ENCODE results near the gene GABRG2.

The GABRG2 gene

DNA sequence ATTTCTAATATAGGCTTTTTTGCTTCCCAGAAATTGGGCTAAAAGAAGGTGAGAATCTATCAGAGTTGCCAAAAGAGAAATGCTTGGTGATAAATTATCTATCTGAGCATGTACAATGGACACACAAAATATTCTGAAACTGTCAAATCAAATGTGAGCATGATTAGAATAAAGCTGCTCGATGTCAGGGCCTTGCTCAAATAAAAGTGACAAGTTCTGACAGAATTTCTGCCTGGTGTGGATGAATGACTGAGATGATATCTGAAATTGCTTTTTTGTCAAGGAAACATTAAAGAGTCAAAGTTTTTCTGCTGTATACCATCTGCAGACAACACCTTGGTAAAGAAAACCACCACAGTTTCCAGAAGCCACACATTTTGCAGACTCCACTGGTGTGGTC is 128.8 kb downstream of the GABRG2 start:
- no peak for DNase-seq (ENCODE audit: extremely low spot score)
- TF ChIP-seq L3MBTL2 (conservative IDR thresholded peaks at IDR 0.05), result no peak
- TF ChIP-seq FOXK2 (IDR thresholded peaks at IDR 0.05), result no peak
- no peak for TF ChIP-seq TARDBP (IDR thresholded peaks at IDR 0.05)
- no peak for TF ChIP-seq HDGF (IDR thresholded peaks at IDR 0.05; ENCODE audit: borderline replicate concordance)
- no peak for TF ChIP-seq ZNF384 (IDR thresholded peaks at IDR 0.05)
- no peak for TF ChIP-seq FOXM1 (IDR thresholded peaks at IDR 0.05; ENCODE audit: borderline replicate concordance)
- no peak for TF ChIP-seq LEF1 (IDR thresholded peaks at IDR 0.05; ENCODE audit: borderline replicate concordance)
- TF ChIP-seq CTBP1 (IDR thresholded peaks at IDR 0.05; ENCODE audit: borderline replicate concordance), result no peak
- no peak for TF ChIP-seq NFRKB (IDR thresholded peaks at IDR 0.05)
- ChIA-PET POLR2A (no interaction called here), CTCF (interaction anchor here (0.7 kb wide), 1 partner anchor 1212 kb away, joined by 5 read pairs; no protein-coding TSS in a partner anchor)

DNA sequence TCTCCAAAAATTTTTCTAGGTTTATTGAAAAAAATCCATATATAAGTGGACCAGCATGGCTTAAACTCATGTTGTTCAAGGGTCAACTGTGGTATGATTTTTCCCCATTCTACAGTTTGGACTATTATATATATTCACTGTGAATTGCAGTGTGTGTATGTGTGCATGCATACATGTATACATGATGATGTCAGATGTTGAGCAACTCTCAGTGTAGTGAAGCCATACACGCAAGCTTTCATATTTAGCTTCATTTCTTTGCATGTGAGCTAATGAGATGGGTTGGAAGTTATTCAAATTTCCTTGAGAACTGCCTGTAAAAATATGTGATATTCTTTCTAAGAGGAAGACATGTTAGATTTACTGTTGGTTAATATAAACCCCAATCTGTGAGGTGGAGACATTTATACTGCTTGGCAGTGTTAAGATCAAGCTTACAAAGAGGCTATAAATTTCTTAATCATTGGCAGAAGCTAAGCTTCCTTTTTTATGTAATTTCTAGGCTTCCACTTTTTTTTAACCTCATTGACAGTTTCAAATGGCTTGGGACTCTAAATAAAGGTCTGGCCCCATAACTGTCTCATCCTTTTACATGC is 134.8 kb downstream of the GABRG2 start:
- ChIA-PET POLR2A (no interaction called here), CTCF (no interaction called here)
- no peak for DNase-seq (ENCODE audit: extremely low spot score)
- TF ChIP-seq ELF4 (IDR thresholded peaks at IDR 0.05) (no peak), L3MBTL2 (conservative IDR thresholded peaks at IDR 0.05) (no peak), SUZ12 (IDR thresholded peaks at IDR 0.05) (no peak), FOXA1 (IDR thresholded peaks at IDR 0.05) (no peak), NFRKB (IDR thresholded peaks at IDR 0.05) (no peak), ZNF384 (IDR thresholded peaks at IDR 0.05) (no peak), SP1 (IDR thresholded peaks at IDR 0.05) (no peak), HDGF (IDR thresholded peaks at IDR 0.05; ENCODE audit: borderline replicate concordance) (no peak), BHLHE40 (IDR thresholded peaks at IDR 0.05; ENCODE audit: borderline replicate concordance) (no peak), CTBP1 (IDR thresholded peaks at IDR 0.05; ENCODE audit: borderline replicate concordance) (no peak), ARNT (IDR thresholded peaks at IDR 0.05) (no peak), LEF1 (IDR thresholded peaks at IDR 0.05; ENCODE audit: borderline replicate concordance) (no peak), FOXM1 (IDR thresholded peaks at IDR 0.05; ENCODE audit: borderline replicate concordance) (no peak), FOXK2 (IDR thresholded peaks at IDR 0.05) (no peak), TARDBP (IDR thresholded peaks at IDR 0.05) (no peak)
- TF ChIP-seq, protein P1, sequence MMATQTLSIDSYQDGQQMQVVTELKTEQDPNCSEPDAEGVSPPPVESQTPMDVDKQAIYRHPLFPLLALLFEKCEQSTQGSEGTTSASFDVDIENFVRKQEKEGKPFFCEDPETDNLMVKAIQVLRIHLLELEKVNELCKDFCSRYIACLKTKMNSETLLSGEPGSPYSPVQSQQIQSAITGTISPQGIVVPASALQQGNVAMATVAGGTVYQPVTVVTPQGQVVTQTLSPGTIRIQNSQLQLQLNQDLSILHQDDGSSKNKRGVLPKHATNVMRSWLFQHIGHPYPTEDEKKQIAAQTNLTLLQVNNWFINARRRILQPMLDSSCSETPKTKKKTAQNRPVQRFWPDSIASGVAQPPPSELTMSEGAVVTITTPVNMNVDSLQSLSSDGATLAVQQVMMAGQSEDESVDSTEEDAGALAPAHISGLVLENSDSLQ (IDR thresholded peaks at IDR 0.05), result no peak
